Measurements from ENCODE around the gene PRPF40B. TPM values are rescaled to one million over a fixed set of nuclear protein-coding genes. Genes with fewer than 3 reads are reported as not detected.

PRPF40B gene
- total and polyA plus RNA-seq, 2 donors from 2014 or later = 20.1 to 33.3 TPM

GRCh38 chr12:49619286-49619685 lies 4.1 kb upstream of the PRPF40B start:
- no peaks in the 10 kb centered on the region for H3K27me3 ChIP-seq (ENCODE audit: control insufficient read depth, insufficient read depth, low read length)
- H3K4me1 ChIP-seq (ENCODE audit: control insufficient read depth in 2 of 3, insufficient read depth in 2 of 3, low read depth in 1 of 3, low read length in 3 of 3) = peaks cover 3 to 6% (median 4%) of the 10 kb centered on the region in 3 donors
- intact Hi-C loops (cut with DNase I) = no loop called here
- H3K4me3 ChIP-seq (ENCODE audit: low read length in 3 of 3) = no peak overlapping the region
- FAIRE-seq (no peak), DNase-seq (no peak)
- TF ChIP-seq CTCF (IDR thresholded peaks at IDR 0.05; ENCODE audit: borderline replicate concordance, extremely low read depth, insufficient read depth) = no peak
- H3K27ac ChIP-seq (ENCODE audit: low read depth in 2 of 2, low read length in 2 of 2) = no peak overlapping the region
- H3K36me3 ChIP-seq (ENCODE audit: control insufficient read depth in 2 of 3, insufficient read depth in 3 of 3, low read length in 3 of 3) = no peaks in the 10 kb centered on the region
- H3K9ac ChIP-seq (ENCODE audit: low read length in 3 of 3) = no peak overlapping the region
- no peaks in the 10 kb centered on the region for H3K9me3 ChIP-seq (ENCODE audit: control insufficient read depth in 2 of 3, insufficient read depth in 1 of 3, low read length in 3 of 3)

DNA sequence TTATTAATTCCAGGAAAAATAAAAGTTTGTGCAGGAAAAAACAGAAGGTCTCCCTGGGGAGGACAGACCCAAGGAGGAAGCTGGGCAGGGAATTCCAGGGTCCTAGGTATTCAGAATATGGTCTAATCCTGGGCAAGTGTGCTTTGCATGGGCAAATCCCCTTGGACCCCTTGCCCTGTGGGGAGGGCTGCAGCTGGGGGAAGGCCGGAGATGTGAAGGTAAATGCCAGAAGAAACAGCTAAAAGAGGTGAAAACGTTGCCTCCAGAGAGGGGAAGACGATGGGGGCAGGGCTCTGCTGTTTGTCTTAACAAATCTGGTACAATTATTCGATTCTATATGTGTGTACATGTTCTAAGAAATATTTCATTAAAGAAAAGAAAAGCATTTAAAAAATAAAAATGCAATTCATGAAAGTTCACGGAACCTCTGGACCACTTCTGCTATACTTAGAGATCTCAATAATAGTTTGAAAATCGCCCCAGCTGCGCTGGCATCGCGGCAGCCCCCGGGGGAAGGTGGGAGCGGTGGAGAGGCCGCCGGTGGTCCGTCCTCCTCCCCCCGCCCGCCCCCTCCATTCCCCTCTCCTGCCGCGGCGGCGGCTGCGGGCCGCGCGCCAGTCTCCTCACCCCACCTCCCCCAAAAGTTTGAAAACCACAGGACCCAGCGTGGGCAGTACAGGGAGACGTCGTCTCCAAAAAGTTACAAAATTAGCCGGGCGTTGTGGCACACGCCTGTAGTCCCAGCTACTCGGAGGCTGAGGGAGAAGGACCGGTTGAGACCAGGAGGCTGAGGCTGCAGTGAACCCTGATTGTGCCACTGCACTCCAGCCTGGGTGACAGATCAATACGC lies 1.5 kb upstream of the PRPF40B start:
- no peak for TF ChIP-seq CTCF (IDR thresholded peaks at IDR 0.05; ENCODE audit: borderline replicate concordance, extremely low read depth, insufficient read depth)
- no peak for FAIRE-seq
- Histone ChIP-seq H3K36me3 (ENCODE audit: control insufficient read depth in 2 of 3, insufficient read depth in 3 of 3, low read length in 3 of 3) (no peaks in the 10 kb centered on the region), H3K9ac (ENCODE audit: low read length in 3 of 3) (peak overlapping the region; percentile 21 to 94 (median 80)), H3K27ac (ENCODE audit: low read depth in 2 of 2, low read length in 2 of 2) (peak overlapping the region in 1 of 2 donors; percentile 66), H3K9me3 (ENCODE audit: control insufficient read depth in 2 of 3, insufficient read depth in 1 of 3, low read length in 3 of 3) (no peaks in the 10 kb centered on the region), H3K4me3 (ENCODE audit: low read length in 3 of 3) (peak overlapping the region; percentile 39 to 89 (median 74)), H3K27me3 (ENCODE audit: control insufficient read depth, insufficient read depth, low read length) (no peaks in the 10 kb centered on the region), H3K4me1 (ENCODE audit: control insufficient read depth in 2 of 3, insufficient read depth in 2 of 3, low read depth in 1 of 3, low read length in 3 of 3) (peaks cover 3 to 6% (median 4%) of the 10 kb centered on the region in 3 donors)
- intact Hi-C loops (cut with DNase I) = no loop called here
- peak in 1 of 5 donors; percentile 26 for DNase-seq

- no peak for TF ChIP-seq CTCF (IDR thresholded peaks at IDR 0.05; ENCODE audit: borderline replicate concordance, extremely low read depth, insufficient read depth)
- Histone ChIP-seq H3K4me1 (ENCODE audit: control insufficient read depth in 2 of 3, insufficient read depth in 2 of 3, low read depth in 1 of 3, low read length in 3 of 3) (peaks cover 3 to 6% (median 4%) of the 10 kb centered on the region in 3 donors), H3K9ac (ENCODE audit: low read length in 3 of 3) (peak overlapping the region; percentile 52 to 94 (median 80)), H3K36me3 (ENCODE audit: control insufficient read depth in 2 of 3, insufficient read depth in 3 of 3, low read length in 3 of 3) (no peaks in the 10 kb centered on the region), H3K9me3 (ENCODE audit: control insufficient read depth in 2 of 3, insufficient read depth in 1 of 3, low read length in 3 of 3) (no peaks in the 10 kb centered on the region), H3K27me3 (ENCODE audit: control insufficient read depth, insufficient read depth, low read length) (no peaks in the 10 kb centered on the region), H3K27ac (ENCODE audit: low read depth in 2 of 2, low read length in 2 of 2) (peak overlapping the region; percentile 62 to 66), H3K4me3 (ENCODE audit: low read length in 3 of 3) (peak overlapping the region; percentile 67 to 89 (median 74))
- peak in 1 of 5 donors; percentile 64 for DNase-seq
- no peak for FAIRE-seq
- intact Hi-C loops (cut with DNase I) = no loop called here
These were observed 740 bp upstream of the PRPF40B start for GRCh38 chr12:49622501-49623141.

Data from kidney (tissue), 14 donors.